ENCODE measurements around the gene NRL.

Gene NRL

GRCh38 chr14:24155100-24155499 lies 40.4 kb upstream of the NRL start:
- WGBS, 2 donors (ENCODE audit: extremely low coverage in 2 of 2, insufficient read length in 2 of 2, insufficient replicate concordance in 1 of 2): no CpG with 5 or more reads among the region's 10 CpGs

GRCh38 chr14:24151404-24152080 lies 36.8 kb upstream of the NRL start:
- H2AFZ ChIP-seq (ENCODE audit: low read length): no peak overlapping the region
- no peak overlapping the region for H2BK120ac ChIP-seq (ENCODE audit: low read depth, low read length)
- WGBS, 2 donors (ENCODE audit: extremely low coverage in 2 of 2, insufficient read length in 2 of 2, insufficient replicate concordance in 1 of 2): no CpG with 5 or more reads among the region's 16 CpGs
- no peak overlapping the region for H3K27ac ChIP-seq (replicated peaks; ENCODE audit: low read length)
- H2BK5ac ChIP-seq (ENCODE audit: low read length): no peak overlapping the region
- H2AK5ac ChIP-seq (ENCODE audit: low read depth, low read length): no peak overlapping the region
- H3K27me3 ChIP-seq (ENCODE audit: control insufficient read depth in 3 of 3, insufficient read depth in 3 of 3, low read depth in 1 of 3, low read length in 3 of 3): no peaks in the 10 kb centered on the region
- no peak overlapping the region for H4K8ac ChIP-seq (ENCODE audit: low read depth, low read length)
- H3K18ac ChIP-seq (ENCODE audit: low read length): no peak overlapping the region
- H3K4me1 ChIP-seq (ENCODE audit: control insufficient read depth in 2 of 2, insufficient read depth in 1 of 2, low read depth in 1 of 2, low read length in 2 of 2): peaks cover 4 to 5% of the 10 kb centered on the region in 2 donors
- no peak overlapping the region for H3K4ac ChIP-seq (ENCODE audit: low read length)
- H3K23ac ChIP-seq (ENCODE audit: low read depth, low read length, poor library complexity): no peak overlapping the region
- no peak overlapping the region for H3K9ac ChIP-seq (ENCODE audit: low read depth, low read length, poor library complexity)
- no peak overlapping the region for H3K4me3 ChIP-seq (ENCODE audit: low read length in 2 of 2)
- H3K9me3 ChIP-seq (replicated peaks in 1 of 2; ENCODE audit: control insufficient read depth in 2 of 2, insufficient read depth in 1 of 2, low read depth in 1 of 2, low read length in 2 of 2): no peaks in the 10 kb centered on the region
- peaks cover 13% of the 10 kb centered on the region for H3K79me1 ChIP-seq (ENCODE audit: low read depth, low read length)
- H2BK15ac ChIP-seq (ENCODE audit: low read length): no peak overlapping the region
- no peak for DNase-seq (ENCODE audit: low spot score)
- H3K4me2 ChIP-seq (ENCODE audit: insufficient read depth, low read length, poor library complexity, severe bottlenecking): no peak overlapping the region
- no peak overlapping the region for H4K91ac ChIP-seq (ENCODE audit: low read depth, low read length, poor library complexity)
- H3K14ac ChIP-seq (ENCODE audit: low read length): no peak overlapping the region
- H3K36me3 ChIP-seq (replicated peaks in 1 of 2; ENCODE audit: control insufficient read depth in 2 of 2, insufficient read depth in 2 of 2, low read length in 2 of 2): peaks cover 45 to 72% of the 10 kb centered on the region in 2 donors
- no peak overlapping the region for H2BK12ac ChIP-seq (ENCODE audit: low read length)

More at GRCh38 chr14:24155100-24155499, 40.4 kb upstream of the NRL start:
- H2BK5ac ChIP-seq (ENCODE audit: low read length): no peak overlapping the region
- no peak overlapping the region for H3K23ac ChIP-seq (ENCODE audit: low read depth, low read length, poor library complexity)
- no peak for DNase-seq (ENCODE audit: low spot score)
- no peak overlapping the region for H2BK12ac ChIP-seq (ENCODE audit: low read length)
- no peak overlapping the region for H2AK5ac ChIP-seq (ENCODE audit: low read depth, low read length)
- H3K4me1 ChIP-seq (ENCODE audit: control insufficient read depth in 2 of 2, insufficient read depth in 1 of 2, low read depth in 1 of 2, low read length in 2 of 2): no peaks in the 10 kb centered on the region
- H3K4ac ChIP-seq (ENCODE audit: low read length): no peak overlapping the region
- no peak overlapping the region for H2BK120ac ChIP-seq (ENCODE audit: low read depth, low read length)
- peaks cover 53 to 84% of the 10 kb centered on the region in 2 donors for H3K36me3 ChIP-seq (replicated peaks in 1 of 2; ENCODE audit: control insufficient read depth in 2 of 2, insufficient read depth in 2 of 2, low read length in 2 of 2)
- H3K27ac ChIP-seq (replicated peaks; ENCODE audit: low read length): no peak overlapping the region
- no peak overlapping the region for H4K8ac ChIP-seq (ENCODE audit: low read depth, low read length)
- H2BK15ac ChIP-seq (ENCODE audit: low read length): no peak overlapping the region
- H3K9me3 ChIP-seq (replicated peaks in 1 of 2; ENCODE audit: control insufficient read depth in 2 of 2, insufficient read depth in 1 of 2, low read depth in 1 of 2, low read length in 2 of 2): no peaks in the 10 kb centered on the region
- no peak overlapping the region for H3K4me3 ChIP-seq (ENCODE audit: low read length in 2 of 2)
- H3K9ac ChIP-seq (ENCODE audit: low read depth, low read length, poor library complexity): peak overlapping the region; percentile 79
- no peak overlapping the region for H4K91ac ChIP-seq (ENCODE audit: low read depth, low read length, poor library complexity)
- H3K18ac ChIP-seq (ENCODE audit: low read length): no peak overlapping the region
- H2AFZ ChIP-seq (ENCODE audit: low read length): no peak overlapping the region
- no peaks in the 10 kb centered on the region for H3K27me3 ChIP-seq (ENCODE audit: control insufficient read depth in 3 of 3, insufficient read depth in 3 of 3, low read depth in 1 of 3, low read length in 3 of 3)
- H3K14ac ChIP-seq (ENCODE audit: low read length): no peak overlapping the region
- peaks cover 2% of the 10 kb centered on the region for H3K79me1 ChIP-seq (ENCODE audit: low read depth, low read length)
- no peak overlapping the region for H3K4me2 ChIP-seq (ENCODE audit: insufficient read depth, low read length, poor library complexity, severe bottlenecking)

- no peaks in the 10 kb centered on the region for H3K9me3 ChIP-seq (replicated peaks in 1 of 2; ENCODE audit: control insufficient read depth in 2 of 2, insufficient read depth in 1 of 2, low read depth in 1 of 2, low read length in 2 of 2)
- no peak overlapping the region for H3K23ac ChIP-seq (ENCODE audit: low read depth, low read length, poor library complexity)
- H3K14ac ChIP-seq (ENCODE audit: low read length): no peak overlapping the region
- no peak overlapping the region for H3K4me3 ChIP-seq (ENCODE audit: low read length in 2 of 2)
- H4K8ac ChIP-seq (ENCODE audit: low read depth, low read length): no peak overlapping the region
- H3K4me1 ChIP-seq (ENCODE audit: control insufficient read depth in 2 of 2, insufficient read depth in 1 of 2, low read depth in 1 of 2, low read length in 2 of 2): peaks cover 4 to 9% of the 10 kb centered on the region in 2 donors
- H2BK15ac ChIP-seq (ENCODE audit: low read length): no peak overlapping the region
- H3K79me1 ChIP-seq (ENCODE audit: low read depth, low read length): peaks cover 13% of the 10 kb centered on the region
- no peak overlapping the region for H2BK5ac ChIP-seq (ENCODE audit: low read length)
- no peaks in the 10 kb centered on the region for H3K27me3 ChIP-seq (ENCODE audit: control insufficient read depth in 3 of 3, insufficient read depth in 3 of 3, low read depth in 1 of 3, low read length in 3 of 3)
- H2AFZ ChIP-seq (ENCODE audit: low read length): no peak overlapping the region
- no peak overlapping the region for H2BK120ac ChIP-seq (ENCODE audit: low read depth, low read length)
- no peak overlapping the region for H2AK5ac ChIP-seq (ENCODE audit: low read depth, low read length)
- peaks cover 44 to 68% of the 10 kb centered on the region in 2 donors for H3K36me3 ChIP-seq (replicated peaks in 1 of 2; ENCODE audit: control insufficient read depth in 2 of 2, insufficient read depth in 2 of 2, low read length in 2 of 2)
- H3K9ac ChIP-seq (ENCODE audit: low read depth, low read length, poor library complexity): peak overlapping the region; percentile 13
- H3K18ac ChIP-seq (ENCODE audit: low read length): no peak overlapping the region
- no peak overlapping the region for H3K4ac ChIP-seq (ENCODE audit: low read length)
- H2BK12ac ChIP-seq (ENCODE audit: low read length): no peak overlapping the region
- no peak for DNase-seq (ENCODE audit: low spot score)
- no peak overlapping the region for H3K27ac ChIP-seq (replicated peaks; ENCODE audit: low read length)
- no peak overlapping the region for H3K4me2 ChIP-seq (ENCODE audit: insufficient read depth, low read length, poor library complexity, severe bottlenecking)
- no peak overlapping the region for H4K91ac ChIP-seq (ENCODE audit: low read depth, low read length, poor library complexity)
- WGBS, 2 donors (ENCODE audit: extremely low coverage in 2 of 2, insufficient read length in 2 of 2, insufficient replicate concordance in 1 of 2): no CpG with 5 or more reads among the region's 9 CpGs
Measured at GRCh38 chr14:24150993-24151392, 36.2 kb upstream of the NRL start.

- Histone ChIP-seq H3K23ac (ENCODE audit: low read depth, low read length, poor library complexity) (no peak overlapping the region), H3K18ac (ENCODE audit: low read length) (no peak overlapping the region), H3K36me3 (replicated peaks in 1 of 2; ENCODE audit: control insufficient read depth in 2 of 2, insufficient read depth in 2 of 2, low read length in 2 of 2) (peaks cover 41 to 63% of the 10 kb centered on the region in 2 donors), H3K27ac (replicated peaks; ENCODE audit: low read length) (no peak overlapping the region), H2BK12ac (ENCODE audit: low read length) (no peak overlapping the region), H2BK120ac (ENCODE audit: low read depth, low read length) (no peak overlapping the region), H4K8ac (ENCODE audit: low read depth, low read length) (no peak overlapping the region), H3K4me3 (ENCODE audit: low read length in 2 of 2) (no peak overlapping the region), H2BK15ac (ENCODE audit: low read length) (no peak overlapping the region), H3K14ac (ENCODE audit: low read length) (no peak overlapping the region), H3K4me2 (ENCODE audit: insufficient read depth, low read length, poor library complexity, severe bottlenecking) (no peak overlapping the region), H4K91ac (ENCODE audit: low read depth, low read length, poor library complexity) (no peak overlapping the region), H3K4ac (ENCODE audit: low read length) (no peak overlapping the region), H2AK5ac (ENCODE audit: low read depth, low read length) (no peak overlapping the region), H2AFZ (ENCODE audit: low read length) (no peak overlapping the region), H3K27me3 (ENCODE audit: control insufficient read depth in 3 of 3, insufficient read depth in 3 of 3, low read depth in 1 of 3, low read length in 3 of 3) (no peaks in the 10 kb centered on the region), H3K9me3 (replicated peaks in 1 of 2; ENCODE audit: control insufficient read depth in 2 of 2, insufficient read depth in 1 of 2, low read depth in 1 of 2, low read length in 2 of 2) (no peaks in the 10 kb centered on the region), H3K4me1 (ENCODE audit: control insufficient read depth in 2 of 2, insufficient read depth in 1 of 2, low read depth in 1 of 2, low read length in 2 of 2) (peaks cover 7 to 13% of the 10 kb centered on the region in 2 donors), H3K9ac (ENCODE audit: low read depth, low read length, poor library complexity) (no peak overlapping the region), H3K79me1 (ENCODE audit: low read depth, low read length) (peaks cover 13% of the 10 kb centered on the region), H2BK5ac (ENCODE audit: low read length) (no peak overlapping the region)
- no peak for DNase-seq (ENCODE audit: low spot score)
- no CpG with 5 or more reads among the region's 9 CpGs for WGBS, 2 donors (ENCODE audit: extremely low coverage in 2 of 2, insufficient read length in 2 of 2, insufficient replicate concordance in 1 of 2)
Measured at GRCh38 chr14:24150567-24150966, 35.8 kb upstream of the NRL start.
